ENCODE results near the gene CYB561D1. TPM values are rescaled to one million over a fixed set of nuclear protein-coding genes. Genes with fewer than 3 reads are reported as not detected.

CYB561D1 gene
- total RNA-seq, 1 donor from 2014 or later = 26.8 TPM

DNA sequence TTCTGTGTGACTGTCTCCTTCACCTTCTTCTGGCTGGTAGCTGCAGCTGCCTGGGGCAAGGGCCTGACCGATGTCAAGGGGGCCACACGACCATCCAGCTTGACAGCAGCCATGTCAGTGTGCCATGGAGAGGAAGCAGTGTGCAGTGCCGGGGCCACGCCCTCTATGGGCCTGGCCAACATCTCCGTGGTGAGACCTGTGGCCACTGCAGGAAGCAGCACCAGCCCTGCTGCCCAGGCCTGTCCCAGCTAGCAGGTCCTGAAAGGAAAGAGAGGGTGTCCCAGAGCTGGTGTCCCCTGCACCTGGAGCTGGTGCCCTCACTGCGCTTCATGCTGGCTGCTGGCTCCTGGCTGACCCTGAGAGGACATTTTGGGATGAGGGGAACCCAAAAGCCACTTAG, 16.1 kb upstream of the CYB561D1 start:
- peaks cover 0 to under 1% of the 10 kb centered on the region in 2 donors for H3K4me1 ChIP-seq
- peak in 1 of 2 donors; percentile 39 for DNase-seq (ENCODE audit: low spot score in 2 of 2)
- H3K9me3 ChIP-seq = no peaks in the 10 kb centered on the region
- no peak overlapping the region for H3K27ac ChIP-seq
- peaks cover 0 to 3% of the 10 kb centered on the region in 2 donors for H3K36me3 ChIP-seq
- no peaks in the 10 kb centered on the region for H3K27me3 ChIP-seq
- intact Hi-C loops (cut with DNase I) = no loop called here
- TF ChIP-seq, protein P1, sequence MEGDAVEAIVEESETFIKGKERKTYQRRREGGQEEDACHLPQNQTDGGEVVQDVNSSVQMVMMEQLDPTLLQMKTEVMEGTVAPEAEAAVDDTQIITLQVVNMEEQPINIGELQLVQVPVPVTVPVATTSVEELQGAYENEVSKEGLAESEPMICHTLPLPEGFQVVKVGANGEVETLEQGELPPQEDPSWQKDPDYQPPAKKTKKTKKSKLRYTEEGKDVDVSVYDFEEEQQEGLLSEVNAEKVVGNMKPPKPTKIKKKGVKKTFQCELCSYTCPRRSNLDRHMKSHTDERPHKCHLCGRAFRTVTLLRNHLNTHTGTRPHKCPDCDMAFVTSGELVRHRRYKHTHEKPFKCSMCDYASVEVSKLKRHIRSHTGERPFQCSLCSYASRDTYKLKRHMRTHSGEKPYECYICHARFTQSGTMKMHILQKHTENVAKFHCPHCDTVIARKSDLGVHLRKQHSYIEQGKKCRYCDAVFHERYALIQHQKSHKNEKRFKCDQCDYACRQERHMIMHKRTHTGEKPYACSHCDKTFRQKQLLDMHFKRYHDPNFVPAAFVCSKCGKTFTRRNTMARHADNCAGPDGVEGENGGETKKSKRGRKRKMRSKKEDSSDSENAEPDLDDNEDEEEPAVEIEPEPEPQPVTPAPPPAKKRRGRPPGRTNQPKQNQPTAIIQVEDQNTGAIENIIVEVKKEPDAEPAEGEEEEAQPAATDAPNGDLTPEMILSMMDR (IDR thresholded peaks at IDR 0.05) = no peak
- no peak overlapping the region for H3K4me3 ChIP-seq

DNA sequence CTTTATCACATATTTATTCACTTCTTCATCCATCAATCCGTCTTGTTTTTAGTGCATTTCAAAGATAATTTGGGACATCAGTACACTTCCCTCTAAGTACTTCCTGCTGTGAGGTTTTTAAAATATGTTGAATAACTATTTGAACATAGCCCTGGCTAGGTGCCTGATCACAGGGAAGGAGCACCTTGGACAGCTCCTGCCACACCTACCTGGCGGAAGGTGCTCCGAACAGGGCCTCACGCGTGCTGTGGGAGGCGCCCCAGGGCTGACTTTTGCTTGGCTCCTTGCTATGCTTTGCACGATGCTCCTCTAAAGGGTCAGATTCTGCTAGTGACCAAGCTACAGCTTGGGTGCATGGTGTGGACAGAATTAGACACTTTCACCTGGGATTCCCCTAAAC, 15.1 kb upstream of the CYB561D1 start:
- DNase-seq (ENCODE audit: low spot score in 2 of 2) = peak in 1 of 2 donors; percentile 50
- intact Hi-C loops (cut with DNase I) = no loop called here
- H3K27me3 ChIP-seq = no peaks in the 10 kb centered on the region
- peaks cover 0 to 3% of the 10 kb centered on the region in 2 donors for H3K4me1 ChIP-seq
- no peak overlapping the region for H3K4me3 ChIP-seq
- H3K9me3 ChIP-seq = no peaks in the 10 kb centered on the region
- H3K27ac ChIP-seq = no peak overlapping the region
- peaks cover 0 to 3% of the 10 kb centered on the region in 2 donors for H3K36me3 ChIP-seq
- TF ChIP-seq, protein P1 (IDR thresholded peaks at IDR 0.05) = no peak

DNA sequence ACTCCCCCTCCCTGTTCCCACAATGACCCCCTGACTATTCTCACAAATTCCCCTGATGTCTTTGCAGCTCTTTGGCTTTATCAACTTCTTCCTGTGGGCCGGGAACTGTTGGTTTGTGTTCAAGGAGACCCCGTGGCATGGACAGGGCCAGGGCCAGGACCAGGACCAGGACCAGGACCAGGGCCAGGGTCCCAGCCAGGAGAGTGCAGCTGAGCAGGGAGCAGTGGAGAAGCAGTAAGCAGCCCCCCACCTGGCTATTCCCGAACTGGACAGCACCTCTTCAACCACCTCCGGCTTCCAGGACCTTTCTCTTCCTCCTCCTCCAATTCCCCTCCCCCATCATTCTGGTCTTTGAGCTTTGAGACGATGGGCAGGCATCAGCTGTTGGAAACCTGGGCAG, 14.6 kb upstream of the CYB561D1 start:
- intact Hi-C loops (cut with DNase I) = no loop called here
- no peaks in the 10 kb centered on the region for H3K27me3 ChIP-seq
- no peaks in the 10 kb centered on the region for H3K9me3 ChIP-seq
- H3K4me3 ChIP-seq = no peak overlapping the region
- peaks cover 0 to 3% of the 10 kb centered on the region in 2 donors for H3K36me3 ChIP-seq
- TF ChIP-seq, protein P1 (IDR thresholded peaks at IDR 0.05) = no peak
- H3K4me1 ChIP-seq = peaks cover 2 to 3% of the 10 kb centered on the region in 2 donors
- peak in 1 of 2 donors; percentile 52 for DNase-seq (ENCODE audit: low spot score in 2 of 2)
- H3K27ac ChIP-seq = no peak overlapping the region

DNA sequence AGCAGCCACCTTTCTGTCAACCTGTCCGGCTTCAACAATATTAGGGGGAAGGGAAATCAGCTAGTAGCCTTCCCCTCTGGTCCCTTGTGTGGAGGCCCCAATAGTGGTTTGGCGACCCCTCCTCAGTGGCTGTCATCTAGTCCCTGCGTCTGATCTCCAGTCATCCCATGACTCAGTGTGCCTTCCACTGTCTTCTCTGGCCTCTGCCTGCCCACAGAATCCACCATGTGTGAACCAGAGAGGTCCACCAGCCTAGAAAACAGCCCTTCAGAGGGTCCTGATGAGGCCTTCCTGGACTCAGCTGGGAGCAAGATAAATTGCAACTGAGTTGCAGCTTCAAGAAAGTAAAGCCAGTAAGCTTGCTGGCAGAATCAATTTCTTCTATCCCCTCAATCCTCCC, 14.0 kb upstream of the CYB561D1 start:
- H3K27me3 ChIP-seq = no peaks in the 10 kb centered on the region
- DNase-seq (ENCODE audit: low spot score in 2 of 2) = peak in 1 of 2 donors; percentile 50
- no peak overlapping the region for H3K4me3 ChIP-seq
- H3K27ac ChIP-seq = no peak overlapping the region
- no peaks in the 10 kb centered on the region for H3K9me3 ChIP-seq
- intact Hi-C loops (cut with DNase I) = loop anchor here (5.0 kb wide), 1 partner anchor 198 kb away; the partner anchor contains the start of gene PSRC1
- H3K4me1 ChIP-seq = peaks cover 5 to 7% of the 10 kb centered on the region in 2 donors
- peaks cover 0 to 3% of the 10 kb centered on the region in 2 donors for H3K36me3 ChIP-seq
- TF ChIP-seq, protein P1 (IDR thresholded peaks at IDR 0.05) = no peak

DNA sequence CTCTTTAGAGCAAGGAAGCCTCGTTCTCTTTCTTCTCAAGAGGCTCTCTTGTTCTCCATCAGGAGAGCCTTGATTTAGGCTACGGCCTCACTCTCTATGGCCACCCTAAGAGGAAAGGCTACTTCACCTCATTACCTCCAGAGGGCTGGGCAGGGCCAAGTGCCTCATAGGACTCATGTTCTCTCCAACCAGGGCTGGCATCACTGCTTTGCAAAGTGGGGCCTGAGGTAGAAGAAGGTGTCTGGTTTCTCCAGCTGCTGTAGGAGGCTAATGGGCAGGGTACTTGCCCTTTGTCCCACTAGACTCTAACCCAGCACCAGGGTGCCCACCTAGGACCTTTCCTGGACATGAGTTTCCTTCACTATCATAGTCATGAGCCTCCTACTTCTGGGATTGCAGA, 12.2 kb upstream of the CYB561D1 start:
- Histone ChIP-seq H3K4me3 (no peak overlapping the region), H3K27ac (no peak overlapping the region), H3K4me1 (peaks cover 6 to 12% of the 10 kb centered on the region in 2 donors), H3K36me3 (peaks cover 0 to 3% of the 10 kb centered on the region in 2 donors), H3K9me3 (no peaks in the 10 kb centered on the region), H3K27me3 (no peaks in the 10 kb centered on the region)
- peak in 1 of 2 donors; percentile 43 for DNase-seq (ENCODE audit: low spot score in 2 of 2)
- intact Hi-C loops (cut with DNase I) = loop anchor here (5.0 kb wide), 1 partner anchor 199 kb away; the partner anchor contains the start of gene PSRC1
- TF ChIP-seq, protein P1 (IDR thresholded peaks at IDR 0.05) = no peak

Measured in ascending aorta (tissue), 2 donors.